ENCODE data around the gene ATG16L1. TPM values are rescaled to one million over a fixed set of nuclear protein-coding genes. Genes with fewer than 3 reads are reported as not detected.

The ATG16L1 gene
- total RNA-seq, 4 donors from 2014 or later, result 16.7 to 44.1 (median 33.6) TPM

GRCh38 chr2:233342301-233342700 is 90.8 kb downstream of the ATG16L1 start:
- no peak for TF ChIP-seq CTCF (IDR thresholded peaks at IDR 0.05)
- no peak for TF ChIP-seq POLR2A (IDR thresholded peaks at IDR 0.05)
- no peak for TF ChIP-seq EP300 (IDR thresholded peaks at IDR 0.05)
- no peaks in the 10 kb centered on the region for H3K9me3 ChIP-seq
- H3K4me3 ChIP-seq, result no peak overlapping the region
- WGBS, 2 donors, result 87 to 89% methylated on average over 5 of the region's 5 CpGs
- DNase-seq (ENCODE audit: low spot score in 2 of 2), result no peak
- no peaks in the 10 kb centered on the region for H3K36me3 ChIP-seq
- H3K27me3 ChIP-seq, result no peaks in the 10 kb centered on the region
- no peak overlapping the region for H3K27ac ChIP-seq
- H3K4me1 ChIP-seq, result no peaks in the 10 kb centered on the region

- TF ChIP-seq CTCF (IDR thresholded peaks at IDR 0.05), result no peak
- TF ChIP-seq EP300 (IDR thresholded peaks at IDR 0.05), result no peak
- TF ChIP-seq POLR2A (IDR thresholded peaks at IDR 0.05), result no peak
- Histone ChIP-seq H3K27me3 (no peaks in the 10 kb centered on the region), H3K27ac (no peak overlapping the region), H3K4me3 (no peak overlapping the region), H3K4me1 (no peaks in the 10 kb centered on the region), H3K36me3 (no peaks in the 10 kb centered on the region), H3K9me3 (no peaks in the 10 kb centered on the region)
- 92 to 95% methylated on average over 15 of the region's 15 CpGs for WGBS, 2 donors
- no peak for DNase-seq (ENCODE audit: low spot score in 2 of 2)
Measured at GRCh38 chr2:233343171-233343705, 91.8 kb downstream of the ATG16L1 start.

Small RNA genes within 50 kb of the gene (small RNA-seq; reads per million reads assigned to genes)
- gene RN7SL32P, result not detected
- 220 reads per million, percentile 97 among the genes with 10 or more reads in this experiment for gene SCARNA5
- gene SCARNA6, result 28.6 reads per million, percentile 93 among the genes with 10 or more reads in this experiment

Other genes with a start within 250 kb of the ATG16L1 start
- 10 to 100 TPM; 12.9 to 47.6 (median 22.7) TPM for gene NGEF, start 238.4 kb upstream of the ATG16L1 start, total RNA-seq
- not detected for gene NEU2, start 219.0 kb upstream of the ATG16L1 start, total RNA-seq
- gene INPP5D, start 191.3 kb upstream of the ATG16L1 start, total RNA-seq, result 10 to 100 TPM; 22.8 to 55.3 (median 42.1) TPM
- not detected for gene SAG, start 56.1 kb downstream of the ATG16L1 start, total RNA-seq
- 10 to 100 TPM in 1 of 4 donors, 1 to 10 TPM in 3; 6.5 to 11.7 (median 7.4) TPM for gene DGKD, start 102.8 kb downstream of the ATG16L1 start, total RNA-seq